GM18498 (cell line): ENCODE measurements around the gene TBC1D8.

Experiments
- ATAC-seq: cut with Tn5 transposase; IDR thresholded peaks from one replicate; pipeline ENCODE4 v1.9.1; 2021; ENCODE audit warnings: mild to moderate bottlenecking, moderate library complexity; ENCODE audit not compliant: unreplicated experiment

The TBC1D8 gene

GRCh38 chr2:101140237-101140636, 10.9 kb downstream of the TBC1D8 start:
- ATAC-seq = no peak

GRCh38 chr2:101139495-101139894, 11.7 kb downstream of the TBC1D8 start:
- ATAC-seq = no peak

DNA sequence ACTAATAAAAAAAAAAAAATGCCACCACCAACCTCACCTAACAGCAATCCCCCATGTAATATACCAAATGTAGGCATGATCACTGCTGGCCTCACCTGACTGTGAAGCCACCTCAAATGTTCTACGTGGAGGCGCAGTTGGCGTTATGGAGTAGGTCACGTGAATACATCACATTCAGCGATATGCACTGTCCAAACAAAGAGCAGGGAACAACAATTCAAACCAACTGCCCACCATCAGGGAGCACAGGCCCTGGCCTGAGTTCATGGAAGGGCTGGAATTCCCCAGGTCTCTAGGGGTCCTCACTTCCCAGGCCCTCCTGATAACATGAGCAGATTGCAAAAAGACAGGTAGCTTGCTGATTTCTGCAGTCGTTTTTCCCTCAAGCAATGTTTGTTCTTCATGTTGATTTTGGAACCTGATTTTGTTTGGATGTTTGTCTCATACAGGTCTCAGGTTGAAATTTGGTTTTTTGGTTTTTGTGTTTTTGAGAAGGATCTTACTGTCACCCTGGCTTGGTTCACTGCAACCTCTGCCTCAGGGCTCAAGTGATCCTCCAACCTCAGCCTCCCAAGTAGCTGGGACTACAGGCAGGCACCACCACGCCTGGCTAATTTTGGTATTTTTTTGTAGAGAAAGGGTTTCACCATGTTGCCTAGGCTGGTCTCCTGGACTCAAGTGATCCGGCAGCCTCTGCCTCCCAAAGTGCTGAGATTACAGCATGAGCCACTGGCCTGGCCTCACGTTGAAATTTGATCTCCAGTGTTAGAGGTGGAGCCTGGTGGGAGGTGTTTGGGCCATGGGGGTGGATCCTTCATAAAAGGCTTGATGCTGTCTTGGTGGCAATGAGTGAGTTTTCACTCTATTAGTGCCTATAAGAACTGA, 15.5 kb downstream of the TBC1D8 start:
- ATAC-seq = no peak

- ATAC-seq = no peak
These were observed 17.6 kb downstream of the TBC1D8 start for GRCh38 chr2:101133492-101134100.

- no peak for ATAC-seq
These were observed 19.0 kb downstream of the TBC1D8 start for GRCh38 chr2:101132202-101132601.

GRCh38 chr2:101130081-101130480, 21.1 kb downstream of the TBC1D8 start:
- ATAC-seq = no peak

- ATAC-seq = no peak
These were observed 23.7 kb downstream of the TBC1D8 start for GRCh38 chr2:101127319-101128056.

GRCh38 chr2:101125808-101126207, 25.4 kb downstream of the TBC1D8 start:
- ATAC-seq = no peak

DNA sequence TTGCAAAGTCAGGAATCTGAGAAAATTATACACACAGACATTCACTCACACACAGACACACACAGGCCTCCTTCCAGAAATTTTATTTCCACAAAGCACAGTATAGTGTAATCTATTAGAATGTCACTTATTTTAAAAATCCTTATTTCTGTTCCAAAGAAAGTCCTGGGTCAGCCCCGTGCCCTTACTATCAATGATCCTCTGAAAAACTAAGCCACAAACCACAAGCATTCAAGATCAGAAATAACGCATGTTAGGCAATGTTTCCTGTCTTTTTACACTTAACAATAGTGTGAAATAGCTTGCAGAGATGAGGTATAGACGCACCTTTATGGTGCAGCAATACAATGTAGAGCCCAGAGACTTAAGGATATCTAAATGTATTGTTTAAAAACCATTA, 25.8 kb downstream of the TBC1D8 start:
- no peak for ATAC-seq

GRCh38 chr2:101124643-101125366, 26.4 kb downstream of the TBC1D8 start:
- ATAC-seq = no peak

DNA sequence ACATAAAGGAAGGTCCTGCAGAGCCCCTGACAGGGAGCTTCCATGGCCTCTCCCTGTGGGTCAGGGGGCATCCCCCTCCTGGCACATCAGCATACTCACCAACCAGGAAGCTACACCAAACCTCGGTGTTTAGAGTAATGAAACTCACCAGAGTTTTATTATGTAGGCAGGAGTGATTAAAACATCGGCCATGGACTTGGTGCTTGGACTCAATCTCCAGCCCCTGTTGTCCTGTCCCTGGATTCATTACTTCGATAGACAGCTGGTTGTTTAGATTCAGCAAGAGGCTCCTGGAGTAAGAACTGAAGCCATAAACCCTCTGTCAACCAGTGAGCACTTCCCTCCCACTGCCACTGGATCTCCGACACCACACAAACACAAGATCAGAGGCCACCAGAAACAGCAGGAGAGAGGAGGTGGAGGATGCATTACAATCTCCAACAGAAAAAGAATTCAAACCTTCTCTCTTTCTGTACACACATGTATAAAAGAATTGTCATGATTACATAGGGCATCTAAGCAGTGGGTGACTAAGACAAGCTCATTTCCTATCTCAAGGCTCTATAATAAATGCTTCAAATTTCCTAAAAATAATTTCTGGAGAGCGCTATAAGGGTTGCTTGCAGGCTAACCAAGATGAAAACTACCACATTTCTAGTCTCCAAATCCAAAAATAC, 27.2 kb downstream of the TBC1D8 start:
- no peak for ATAC-seq

DNA sequence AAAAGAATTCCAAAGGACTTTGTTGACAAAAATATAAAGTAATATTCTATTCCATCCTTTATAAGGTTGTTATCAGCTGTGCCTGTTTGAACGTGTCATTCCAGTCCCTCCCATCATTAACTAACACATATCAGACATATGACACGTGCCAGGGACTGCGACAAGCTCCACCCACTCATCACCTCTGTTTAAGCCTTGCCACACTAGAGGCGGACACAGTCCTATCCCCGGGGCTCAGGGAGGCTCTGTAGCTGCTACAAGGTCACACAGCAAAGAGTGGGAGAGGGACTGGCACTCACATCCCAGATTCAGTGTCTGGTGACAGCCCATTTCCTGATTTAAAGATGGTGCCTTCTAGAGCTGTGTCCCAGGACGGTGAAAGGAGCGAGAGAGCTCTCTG, 30.0 kb downstream of the TBC1D8 start:
- ATAC-seq = no peak

GRCh38 chr2:101120124-101120996, 30.8 kb downstream of the TBC1D8 start:
- ATAC-seq = no peak

- no peak for ATAC-seq
These were observed 31.8 kb downstream of the TBC1D8 start for GRCh38 chr2:101119431-101119830.

GRCh38 chr2:101116841-101117552, 34.2 kb downstream of the TBC1D8 start:
- ATAC-seq = no peak

DNA sequence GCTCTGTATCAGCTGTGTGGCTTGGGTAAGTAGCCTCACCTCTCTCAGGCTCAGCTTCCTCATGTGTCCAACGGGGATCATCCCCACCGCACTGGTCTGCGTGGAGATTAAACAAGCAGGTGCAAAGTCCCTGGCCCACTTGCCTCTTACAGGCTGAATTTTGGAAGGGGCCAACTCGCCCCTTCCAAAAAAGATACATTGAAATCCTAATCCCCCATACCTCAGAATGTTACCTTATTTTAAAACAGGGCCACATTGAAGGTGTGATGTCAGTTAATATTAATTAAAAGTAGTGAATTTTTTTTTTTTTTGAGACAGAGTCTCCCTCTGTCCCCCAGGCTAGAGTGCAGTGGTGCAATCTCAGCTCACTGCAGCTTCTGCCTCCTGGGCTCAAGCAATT, 34.8 kb downstream of the TBC1D8 start:
- no peak for ATAC-seq

GRCh38 chr2:101115664-101116063, 35.5 kb downstream of the TBC1D8 start:
- ATAC-seq = no peak

- no peak for ATAC-seq
These were observed 36.4 kb downstream of the TBC1D8 start for GRCh38 chr2:101114815-101115214.

GRCh38 chr2:101114268-101114783, 36.9 kb downstream of the TBC1D8 start:
- ATAC-seq = no peak
